ENCODE data around the gene RIMBP2. TPM values are rescaled to one million over a fixed set of nuclear protein-coding genes. Genes with fewer than 3 reads are reported as not detected.

RIMBP2 gene
- total and polyA plus RNA-seq, 2 experiments from 2014 or later = 0.31 to 0.37 TPM

- H3K36me3 ChIP-seq (ENCODE audit: insufficient read depth) = no peaks in the 10 kb centered on the region; the same call in 1 of the 2 replicates
- Mint-ChIP-seq H3K27ac (no peak overlapping the region), H3K4me1 (no peaks in the 10 kb centered on the region), H3K4me3 (no peak overlapping the region), H3K27me3 (ENCODE audit: insufficient read depth, low read depth, poor library complexity) (peaks cover 2% of the 10 kb centered on the region), H3K9me3 (peaks cover 97% of the 10 kb centered on the region), H3K36me3 (ENCODE audit: low read depth) (peaks cover 21% of the 10 kb centered on the region; the same call in 2 of the 3 replicates)
- no peak overlapping the region for H3K4me2 ChIP-seq
- no peaks in the 10 kb centered on the region for H3K9me2 ChIP-seq (ENCODE audit: insufficient read depth)
- no peak overlapping the region for H3K27ac ChIP-seq (ENCODE audit: low read depth)
- peak; percentile 8 for DNase-seq (ENCODE audit: low spot score)
- no peak for ATAC-seq
- H3K79me2 ChIP-seq (replicated peaks; ENCODE audit: insufficient read depth) = no peaks in the 10 kb centered on the region
- H3K4me1 ChIP-seq (ENCODE audit: insufficient read depth) = no peaks in the 10 kb centered on the region
- TF ChIP-seq REST (IDR thresholded peaks at IDR 0.05; ENCODE audit: unreplicated experiment) = peak; percentile 72
- no peak for TF ChIP-seq EZH2phosphoT487 (IDR thresholded peaks at IDR 0.05; ENCODE audit: unreplicated experiment)
- no peaks in the 10 kb centered on the region for H4K20me1 ChIP-seq (replicated peaks; ENCODE audit: insufficient read depth)
- H3K27me3 ChIP-seq (ENCODE audit: insufficient read depth) = no peaks in the 10 kb centered on the region
- no peak overlapping the region for H3K4me3 ChIP-seq
- H3F3A ChIP-seq (replicated peaks; ENCODE audit: low read depth) = no peaks in the 10 kb centered on the region
- no peak overlapping the region for H2AFZ ChIP-seq
Measured at GRCh38 chr12:130552483-130552996, 163.6 kb downstream of the RIMBP2 start.

DNA sequence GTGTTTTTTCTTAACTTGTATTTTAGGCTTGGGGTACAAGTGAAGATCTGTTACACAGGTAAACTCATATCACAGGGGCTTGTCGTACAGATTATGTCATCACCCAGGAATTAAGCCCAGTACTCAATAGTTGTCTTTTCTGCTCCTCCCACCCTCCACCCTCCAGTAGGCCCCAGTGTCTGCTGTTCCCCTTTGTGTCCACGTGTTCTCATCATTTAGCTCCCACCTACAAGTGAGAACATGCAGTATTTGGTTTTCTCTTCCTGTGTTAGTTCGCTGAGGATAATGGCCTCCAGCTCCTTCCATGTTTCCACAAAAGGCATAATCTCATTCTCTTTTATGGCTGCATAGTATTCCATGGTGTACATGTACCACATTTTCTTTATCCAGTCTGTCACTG lies 166.7 kb downstream of the RIMBP2 start:
- Histone ChIP-seq H3K4me2 (no peak overlapping the region), H3K4me1 (ENCODE audit: insufficient read depth) (no peaks in the 10 kb centered on the region), H3K27me3 (ENCODE audit: insufficient read depth) (no peaks in the 10 kb centered on the region), H3K9me2 (ENCODE audit: insufficient read depth) (no peaks in the 10 kb centered on the region), H2AFZ (no peak overlapping the region), H3K27ac (ENCODE audit: low read depth) (no peak overlapping the region), H3K79me2 (replicated peaks; ENCODE audit: insufficient read depth) (no peaks in the 10 kb centered on the region), H3F3A (replicated peaks; ENCODE audit: low read depth) (no peaks in the 10 kb centered on the region), H4K20me1 (replicated peaks; ENCODE audit: insufficient read depth) (no peaks in the 10 kb centered on the region), H3K36me3 (ENCODE audit: insufficient read depth) (peaks cover 3% of the 10 kb centered on the region; the same call in 1 of the 2 replicates), H3K4me3 (no peak overlapping the region)
- H3K4me3 Mint-ChIP-seq = no peak overlapping the region
- peaks cover 2% of the 10 kb centered on the region for H3K27me3 Mint-ChIP-seq (ENCODE audit: insufficient read depth, low read depth, poor library complexity)
- DNase-seq (ENCODE audit: low spot score) (no peak), ATAC-seq (no peak)
- no peak overlapping the region for H3K27ac Mint-ChIP-seq
- peaks cover 96% of the 10 kb centered on the region for H3K9me3 Mint-ChIP-seq
- no peaks in the 10 kb centered on the region for H3K4me1 Mint-ChIP-seq
- peaks cover 11% of the 10 kb centered on the region; the same call in 1 of the 3 replicates for H3K36me3 Mint-ChIP-seq (ENCODE audit: low read depth)
- TF ChIP-seq CTCF (conservative IDR thresholded peaks at IDR 0.05; ENCODE audit: low read depth in 2 of 2) (no peak), REST (IDR thresholded peaks at IDR 0.05; ENCODE audit: unreplicated experiment) (no peak), ZNF462 (CRISPR knock-in tag; IDR thresholded peaks at IDR 0.05) (no peak)
